HEK293 (cell line): ENCODE results near the gene ATP2A3.

Source experiments
- CTCF ChIA-PET: fragments of 350-600 bp; formaldehyde crosslinking; extraction: SDS; loops from one replicate; lab custom pipeline; 2021; ENCODE audit warnings: antibody characterized with exemption; lab: Yijun Ruan, JAX
- POLR2A ChIA-PET: fragments of 300-600 bp; formaldehyde crosslinking; extraction: SDS; loops from one replicate; lab custom pipeline; 2020; ENCODE audit warnings: antibody characterized with exemption, inconsistent platforms; lab: Yijun Ruan, JAX
- H3K27ac ChIP-seq: fragments of 200-500 bp; sonication (Bioruptor generic); 2 replicates; pipeline ENCODE4 v1.5.1; 2014; ENCODE audit warnings: low read depth, low read length, control low read depth, inconsistent platforms; ENCODE audit errors: extremely low read depth
- H3K36me3 ChIP-seq, 2 experiments: fragments of 200-500 bp in 1 of 2; sonication (Bioruptor generic) in 1 of 2; 1 replicate in 1 of 2; 2 replicates in 1 of 2; pipeline ENCODE4 v1.5.1; 2014 to 2017; ENCODE audit warnings: inconsistent platforms in 2 of 2, low read length in 2 of 2; ENCODE audit not compliant: control insufficient read depth in 2 of 2, insufficient read depth in 1 of 2
- H3K4me1 ChIP-seq: fragments of 200-500 bp; sonication (Bioruptor generic); 2 replicates; pipeline ENCODE4 v1.5.1; 2014; ENCODE audit warnings: mild to moderate bottlenecking, low read length, inconsistent platforms; ENCODE audit not compliant: control insufficient read depth, insufficient read depth
- H3K4me3 ChIP-seq: 2 replicates; pipeline ENCODE4 v1.5.1; 2011; ENCODE audit warnings: low read depth, mild to moderate bottlenecking, control low read depth, low read length, moderate library complexity
- H3K9me3 ChIP-seq: fragments of 200-500 bp; sonication (Bioruptor generic); 2 replicates; pipeline ENCODE4 v1.5.1; 2014; ENCODE audit warnings: low read depth, low read length, inconsistent platforms; ENCODE audit not compliant: control insufficient read depth, insufficient read depth
- HOXD13 ChIP-seq: sonication (generic); formaldehyde crosslinking; IDR thresholded peaks from 2 replicates; pipeline ENCODE4 v1.8.0; 2022; ENCODE audit warnings: missing genetic modification reagents, borderline replicate concordance
- KLF16 ChIP-seq: fragments of 450-650 bp; formaldehyde crosslinking; IDR thresholded peaks from 2 replicates; pipeline ENCODE4 v1.5.1; 2017; ENCODE audit warnings: missing biosample characterization, missing genetic modification characterization
- MZF1 ChIP-seq: fragments of 450-650 bp; formaldehyde crosslinking; IDR thresholded peaks from 2 replicates; pipeline ENCODE4 v1.5.1; 2017; ENCODE audit warnings: missing biosample characterization, missing genetic modification characterization, borderline replicate concordance
- PBX3 ChIP-seq: sonication (generic); formaldehyde crosslinking; IDR thresholded peaks from 2 replicates; pipeline ENCODE4 v1.8.1; 2022; ENCODE audit warnings: mild to moderate bottlenecking, moderate library complexity, missing genetic modification reagents
- SP2 ChIP-seq: fragments of 450-650 bp; formaldehyde crosslinking; IDR thresholded peaks from 2 replicates; pipeline ENCODE4 v1.5.1; 2016; ENCODE audit warnings: missing biosample characterization, missing genetic modification characterization
- SP7 ChIP-seq: fragments of 450-650 bp; formaldehyde crosslinking; IDR thresholded peaks from 2 replicates; pipeline ENCODE4 v1.5.1; 2016; ENCODE audit warnings: missing biosample characterization, missing genetic modification characterization
- ZBTB21 ChIP-seq: fragments of 450-650 bp; formaldehyde crosslinking; IDR thresholded peaks from 2 replicates; pipeline ENCODE4 v1.5.1; 2017; ENCODE audit warnings: missing biosample characterization, missing genetic modification characterization
- ZEB2 ChIP-seq: fragments of 450-650 bp; formaldehyde crosslinking; IDR thresholded peaks from 2 replicates; pipeline ENCODE4 v1.5.1; 2016; ENCODE audit warnings: missing biosample characterization, missing genetic modification characterization
- ZNF175 ChIP-seq: fragments of 450-650 bp; formaldehyde crosslinking; IDR thresholded peaks from 2 replicates; pipeline ENCODE4 v1.5.1; 2016; ENCODE audit warnings: missing biosample characterization, missing genetic modification characterization
- ZNF23 ChIP-seq: fragments of 450-650 bp; formaldehyde crosslinking; IDR thresholded peaks from 2 replicates; pipeline ENCODE4 v1.5.1; 2016; ENCODE audit warnings: missing biosample characterization, missing genetic modification characterization, borderline replicate concordance
- ZNF280C ChIP-seq: fragments of 450-650 bp; formaldehyde crosslinking; IDR thresholded peaks from 2 replicates; pipeline ENCODE4 v1.5.1; 2016; ENCODE audit warnings: missing biosample characterization, missing genetic modification characterization
- ZNF311 ChIP-seq: fragments of 450-650 bp; formaldehyde crosslinking; IDR thresholded peaks from 2 replicates; pipeline ENCODE4 v1.5.1; 2017; ENCODE audit warnings: missing biosample characterization, missing genetic modification characterization, borderline replicate concordance
- ZNF324 ChIP-seq: fragments of 450-650 bp; formaldehyde crosslinking; IDR thresholded peaks from 2 replicates; pipeline ENCODE4 v1.5.1; 2016; ENCODE audit warnings: missing biosample characterization, missing genetic modification characterization
- ZNF350 ChIP-seq: fragments of 450-650 bp; formaldehyde crosslinking; IDR thresholded peaks from 2 replicates; pipeline ENCODE4 v1.5.0; 2017; ENCODE audit warnings: missing biosample characterization, mild to moderate bottlenecking, missing genetic modification characterization
- ZNF394 ChIP-seq: fragments of 450-650 bp; formaldehyde crosslinking; IDR thresholded peaks from 2 replicates; pipeline ENCODE4 v1.5.1; 2016; ENCODE audit warnings: missing biosample characterization, missing genetic modification characterization, mild to moderate bottlenecking, moderate library complexity, borderline replicate concordance
- ZNF488 ChIP-seq: fragments of 450-650 bp; formaldehyde crosslinking; IDR thresholded peaks from 2 replicates; pipeline ENCODE4 v1.5.1; 2016; ENCODE audit warnings: missing biosample characterization, missing genetic modification characterization
- ZNF514 ChIP-seq: fragments of 450-650 bp; formaldehyde crosslinking; IDR thresholded peaks from 2 replicates; pipeline ENCODE4 v1.5.1; 2016; ENCODE audit warnings: missing biosample characterization, missing genetic modification characterization
- ZNF555 ChIP-seq: fragments of 450-650 bp; formaldehyde crosslinking; conservative IDR thresholded peaks from 2 replicates; pipeline ENCODE4 v1.5.1; 2017; ENCODE audit warnings: missing biosample characterization, mild to moderate bottlenecking, missing genetic modification characterization, inconsistent platforms
- ZNF677 ChIP-seq: fragments of 450-650 bp; IDR thresholded peaks from 2 replicates; pipeline ENCODE4 v1.5.0; 2018; ENCODE audit warnings: missing biosample characterization, mild to moderate bottlenecking, missing genetic modification characterization, moderate library complexity
- ZNF776 ChIP-seq: fragments of 450-650 bp; formaldehyde crosslinking; IDR thresholded peaks from 2 replicates; pipeline ENCODE4 v1.5.0; 2017; ENCODE audit warnings: missing biosample characterization, missing genetic modification characterization, borderline replicate concordance
- ZNF785 ChIP-seq: fragments of 450-650 bp; formaldehyde crosslinking; IDR thresholded peaks from 2 replicates; pipeline ENCODE4 v1.5.1; 2016; ENCODE audit warnings: missing biosample characterization, missing genetic modification characterization

Gene ATP2A3

GRCh38 chr17:3912827-3913226, 51.4 kb downstream of the ATP2A3 start:
- Histone ChIP-seq H3K36me3 (no peaks in the 10 kb centered on the region), H3K4me1 (peaks cover 2% of the 10 kb centered on the region; the same call in 1 of the 2 replicates), H3K4me3 (no peak overlapping the region), H3K27ac (no peak overlapping the region), H3K9me3 (no peaks in the 10 kb centered on the region)
- no peak for TF ChIP-seq ZNF785 (tag by site-specific recombination)
- no peak for TF ChIP-seq ZNF280C (tag by site-specific recombination)
- no peak for TF ChIP-seq ZNF350 (tag by site-specific recombination)
- no peak for TF ChIP-seq ZNF555 (tag by site-specific recombination)
- TF ChIP-seq SP7 (tag by site-specific recombination) = no peak
- no peak for TF ChIP-seq KLF16
- TF ChIP-seq PBX3 = no peak
- TF ChIP-seq ZNF488 (tag by site-specific recombination) = no peak
- no peak for TF ChIP-seq ZNF311 (tag by site-specific recombination)
- no peak for TF ChIP-seq ZNF324
- no peak for TF ChIP-seq ZBTB21 (tag by site-specific recombination)
- no peak for TF ChIP-seq ZNF514 (tag by site-specific recombination)
- TF ChIP-seq ZEB2 (tag by site-specific recombination) = no peak
- no peak for TF ChIP-seq ZNF175
- TF ChIP-seq HOXD13 (CRISPR knock-in tag) = no peak
- ChIA-PET CTCF (interaction anchor here (0.6 to 5.3 kb wide), 29 partner anchors 10 to 1764 kb away, joined by 3 to 124 read pairs (median 7); partner anchors contain the start of genes CAMKK1 and NCBP3), POLR2A (no interaction called here)

GRCh38 chr17:3911271-3912053, 52.8 kb downstream of the ATP2A3 start:
- no peaks in the 10 kb centered on the region for H3K4me1 ChIP-seq
- ChIA-PET CTCF (interaction anchor here (0.6 to 5.3 kb wide), 8 partner anchors 8 to 499 kb away, joined by 3 to 60 read pairs (median 4); no protein-coding TSS in a partner anchor), POLR2A (interaction anchor here (0.6 kb wide), 1 partner anchor 156 kb away, joined by 4 read pairs; no protein-coding TSS in a partner anchor)

More at GRCh38 chr17:3911271-3912053, 52.8 kb downstream of the ATP2A3 start:
- Histone ChIP-seq H3K27ac (no peak overlapping the region), H3K4me3 (no peak overlapping the region), H3K36me3 (no peaks in the 10 kb centered on the region), H3K9me3 (no peaks in the 10 kb centered on the region)
- TF ChIP-seq ZNF776 (no peak), ZNF23 (tag by site-specific recombination) (no peak), ZNF394 (tag by site-specific recombination) (no peak), ZNF677 (tag by site-specific recombination) (no peak), MZF1 (tag by site-specific recombination) (no peak), SP2 (tag by site-specific recombination) (peak; percentile 48)
